ENCODE results near the gene ITPK1. TPM values are rescaled to one million over a fixed set of nuclear protein-coding genes. Genes with fewer than 3 reads are reported as not detected.

The ITPK1 gene
- total RNA-seq, 2 donors from 2014 or later, result 77.1 to 118 TPM

GRCh38 chr14:92973261-92973797 lies 142.4 kb downstream of the ITPK1 start:
- TF ChIP-seq POLR2A (IDR thresholded peaks at IDR 0.05) (no peak), CTCF (IDR thresholded peaks at IDR 0.05) (peak; percentile 60 to 95 (median 85)), POLR2AphosphoS5 (IDR thresholded peaks at IDR 0.05) (peak; percentile 60)

GRCh38 chr14:92971601-92972180 lies 144.0 kb downstream of the ITPK1 start:
- Histone ChIP-seq H3K4me3 (no peak overlapping the region), H3K9me3 (no peaks in the 10 kb centered on the region), H3K27ac (peak overlapping the region in 1 of 2 donors; percentile 70), H3K36me3 (no peaks in the 10 kb centered on the region), H3K4me1 (replicated peaks) (peaks cover 17% of the 10 kb centered on the region), H3K27me3 (replicated peaks; ENCODE audit: insufficient read depth) (no peaks in the 10 kb centered on the region)
- intact Hi-C loops (cut with DNase I), result loop anchor here (2.0 to 5.0 kb wide), 2 partner anchors 69 to 146 kb away; partner anchors contain the start of gene ITPK1
- TF ChIP-seq CTCF (IDR thresholded peaks at IDR 0.05), result no peak
- TF ChIP-seq POLR2A (IDR thresholded peaks at IDR 0.05), result no peak
- TF ChIP-seq POLR2AphosphoS5 (IDR thresholded peaks at IDR 0.05), result no peak
- WGBS, result 93% methylated on average over 16 of the region's 16 CpGs
- DNase-seq (ENCODE audit: low spot score), result no peak

More at GRCh38 chr14:92973261-92973797, 142.4 kb downstream of the ITPK1 start:
- Histone ChIP-seq H3K27ac (peak overlapping the region; percentile 59 to 70), H3K36me3 (no peaks in the 10 kb centered on the region), H3K9me3 (no peaks in the 10 kb centered on the region), H3K4me1 (replicated peaks) (peaks cover 17% of the 10 kb centered on the region), H3K27me3 (replicated peaks; ENCODE audit: insufficient read depth) (no peaks in the 10 kb centered on the region), H3K4me3 (no peak overlapping the region)
- DNase-seq (ENCODE audit: low spot score), result peak; percentile 86
- intact Hi-C loops (cut with DNase I), result loop anchor here (2.0 to 5.0 kb wide), 2 partner anchors 67 to 144 kb away; partner anchors contain the start of gene ITPK1
- 11% methylated on average over 12 of the region's 12 CpGs for WGBS

DNA sequence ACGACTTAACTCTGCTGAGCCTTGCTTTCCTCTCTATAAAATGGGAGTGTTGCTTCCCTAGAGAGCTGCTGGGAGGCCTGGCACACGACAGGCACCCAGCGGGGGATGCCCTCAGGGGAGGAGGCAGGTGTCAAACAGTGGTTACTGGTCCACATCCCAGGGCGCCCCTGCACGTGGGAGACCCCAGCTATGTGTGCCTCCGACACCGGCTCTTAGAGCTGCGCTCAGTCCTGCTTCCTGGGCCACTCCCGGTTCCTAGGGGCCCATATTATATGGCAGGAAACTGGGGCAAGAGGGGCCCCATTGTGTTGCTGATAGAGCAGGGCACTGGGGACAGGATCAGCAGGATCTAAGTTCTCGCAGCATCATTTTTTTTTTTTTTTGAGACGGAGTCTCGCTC lies 145.5 kb downstream of the ITPK1 start:
- no peaks in the 10 kb centered on the region for H3K36me3 ChIP-seq
- no peak overlapping the region for H3K4me3 ChIP-seq
- no peaks in the 10 kb centered on the region for H3K9me3 ChIP-seq
- H3K4me1 ChIP-seq (replicated peaks), result peaks cover 17% of the 10 kb centered on the region
- no peak for TF ChIP-seq POLR2A (IDR thresholded peaks at IDR 0.05)
- TF ChIP-seq CTCF (IDR thresholded peaks at IDR 0.05), result no peak
- TF ChIP-seq POLR2AphosphoS5 (IDR thresholded peaks at IDR 0.05), result no peak
- H3K27me3 ChIP-seq (replicated peaks; ENCODE audit: insufficient read depth), result no peaks in the 10 kb centered on the region
- DNase-seq (ENCODE audit: low spot score), result no peak
- H3K27ac ChIP-seq, result no peak overlapping the region
- 89% methylated on average over 12 of the region's 12 CpGs for WGBS
- intact Hi-C loops (cut with DNase I), result loop anchor here (5.0 kb wide), 1 partner anchor 147 kb away; the partner anchor contains the start of gene ITPK1

DNA sequence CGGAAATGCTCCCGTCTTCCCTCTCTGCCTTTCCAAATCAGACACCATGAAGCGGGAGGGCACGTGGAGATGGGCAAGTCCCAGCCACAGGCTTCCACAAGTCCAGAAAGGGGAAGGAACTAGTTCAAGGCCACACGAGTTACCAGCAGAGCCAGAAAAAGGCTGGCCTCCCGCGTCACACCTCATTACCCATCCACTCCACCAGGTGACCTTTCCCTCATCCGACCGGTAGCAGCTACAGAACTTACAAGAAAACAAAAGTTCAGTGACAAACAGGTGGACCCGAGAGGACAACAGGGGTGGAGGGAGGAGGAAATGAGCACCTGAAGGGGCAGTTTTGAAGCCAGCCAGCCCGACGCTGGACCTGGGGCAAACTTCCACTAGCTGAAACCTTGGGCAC lies 145.9 kb downstream of the ITPK1 start:
- intact Hi-C loops (cut with DNase I), result loop anchor here (5.0 kb wide), 1 partner anchor 147 kb away; the partner anchor contains the start of gene ITPK1
- 89% methylated on average over 12 of the region's 12 CpGs for WGBS
- TF ChIP-seq POLR2AphosphoS5 (IDR thresholded peaks at IDR 0.05) (no peak), POLR2A (IDR thresholded peaks at IDR 0.05) (no peak), CTCF (IDR thresholded peaks at IDR 0.05) (no peak)
- no peaks in the 10 kb centered on the region for H3K36me3 ChIP-seq
- no peak overlapping the region for H3K4me3 ChIP-seq
- H3K27me3 ChIP-seq (replicated peaks; ENCODE audit: insufficient read depth), result no peaks in the 10 kb centered on the region
- H3K4me1 ChIP-seq (replicated peaks), result peaks cover 20% of the 10 kb centered on the region
- H3K9me3 ChIP-seq, result no peaks in the 10 kb centered on the region
- DNase-seq (ENCODE audit: low spot score), result no peak
- no peak overlapping the region for H3K27ac ChIP-seq

GRCh38 chr14:92969430-92969829 lies 146.3 kb downstream of the ITPK1 start:
- Histone ChIP-seq H3K27ac (no peak overlapping the region), H3K4me1 (replicated peaks) (peaks cover 24% of the 10 kb centered on the region), H3K36me3 (no peaks in the 10 kb centered on the region), H3K27me3 (replicated peaks; ENCODE audit: insufficient read depth) (no peaks in the 10 kb centered on the region), H3K9me3 (no peaks in the 10 kb centered on the region), H3K4me3 (no peak overlapping the region)
- TF ChIP-seq CTCF (IDR thresholded peaks at IDR 0.05), result no peak
- no peak for TF ChIP-seq POLR2A (IDR thresholded peaks at IDR 0.05)
- TF ChIP-seq POLR2AphosphoS5 (IDR thresholded peaks at IDR 0.05), result no peak
- intact Hi-C loops (cut with DNase I), result no loop called here
- no peak for DNase-seq (ENCODE audit: low spot score)
- 92% methylated on average over 10 of the region's 10 CpGs for whole genome bisulfite sequencing

Data from prostate gland (tissue), 2 donors.